Measurements from ENCODE around the gene TNFRSF1A.
A peak's percentile ranks its signal among the peaks of the same experiment; 100 is the strongest.
"Not testable (repeated sequence)": the region's sequence is repeated elsewhere in the genome, so short reads cannot be mapped to it uniquely, and the experiment has no call there.

TNFRSF1A gene

GRCh38 chr12:6313326-6313940, 28.4 kb downstream of the TNFRSF1A start:
- DNase-seq (ENCODE audit: extremely low spot score, insufficient read length, low read depth) (no peak), FAIRE-seq (no peak)

- FAIRE-seq (peak; percentile 97), DNase-seq (ENCODE audit: extremely low spot score, insufficient read length, low read depth) (no peak)
These were observed 29.1 kb downstream of the TNFRSF1A start for GRCh38 chr12:6312529-6313325.

GRCh38 chr12:6311822-6312528, 29.9 kb downstream of the TNFRSF1A start:
- FAIRE-seq (no peak), DNase-seq (ENCODE audit: extremely low spot score, insufficient read length, low read depth) (no peak)

- no peak for FAIRE-seq
- DNase-seq (ENCODE audit: extremely low spot score, insufficient read length, low read depth): no peak
These were observed 30.9 kb downstream of the TNFRSF1A start for GRCh38 chr12:6310771-6311610.

GRCh38 chr12:6307529-6307928, 34.3 kb downstream of the TNFRSF1A start:
- DNase-seq (ENCODE audit: extremely low spot score, insufficient read length, low read depth) (no peak), FAIRE-seq (no peak)

- FAIRE-seq: no peak
- DNase-seq (ENCODE audit: extremely low spot score, insufficient read length, low read depth): no peak
These were observed 35.2 kb downstream of the TNFRSF1A start for GRCh38 chr12:6306599-6307220.

GRCh38 chr12:6306151-6306550, 35.7 kb downstream of the TNFRSF1A start:
- DNase-seq (ENCODE audit: extremely low spot score, insufficient read length, low read depth): no peak
- no peak for FAIRE-seq

- DNase-seq (ENCODE audit: extremely low spot score, insufficient read length, low read depth) (no peak), FAIRE-seq (no peak)
These were observed 38.8 kb downstream of the TNFRSF1A start for GRCh38 chr12:6303071-6303470.

- FAIRE-seq (peak; percentile 41), DNase-seq (ENCODE audit: extremely low spot score, insufficient read length, low read depth) (no peak)
These were observed 39.3 kb downstream of the TNFRSF1A start for GRCh38 chr12:6302621-6303020.

GRCh38 chr12:6301721-6302120, 40.2 kb downstream of the TNFRSF1A start:
- DNase-seq (ENCODE audit: extremely low spot score, insufficient read length, low read depth) (no peak), FAIRE-seq (no peak)

GRCh38 chr12:6297170-6297569, 44.7 kb downstream of the TNFRSF1A start:
- FAIRE-seq (no peak), DNase-seq (ENCODE audit: extremely low spot score, insufficient read length, low read depth) (no peak)

GRCh38 chr12:6295094-6295811, 46.6 kb downstream of the TNFRSF1A start:
- DNase-seq (ENCODE audit: extremely low spot score, insufficient read length, low read depth): no peak
- FAIRE-seq: no peak

- DNase-seq (ENCODE audit: extremely low spot score, insufficient read length, low read depth) (no peak), FAIRE-seq (no peak)
These were observed 47.5 kb downstream of the TNFRSF1A start for GRCh38 chr12:6294156-6295093.

GRCh38 chr12:6292606-6293005, 49.3 kb downstream of the TNFRSF1A start:
- DNase-seq (ENCODE audit: extremely low spot score, insufficient read length, low read depth) (no peak), FAIRE-seq (no peak)

- not testable (repeated sequence) for DNase-seq (ENCODE audit: extremely low spot score, insufficient read length, low read depth); FAIRE-seq
These were observed 52.0 kb downstream of the TNFRSF1A start for GRCh38 chr12:6289906-6290305.

GRCh38 chr12:6289081-6289480, 52.8 kb downstream of the TNFRSF1A start:
- not testable (repeated sequence) for DNase-seq (ENCODE audit: extremely low spot score, insufficient read length, low read depth); FAIRE-seq

- FAIRE-seq (no peak), DNase-seq (ENCODE audit: extremely low spot score, insufficient read length, low read depth) (no peak)
These were observed 53.6 kb downstream of the TNFRSF1A start for GRCh38 chr12:6288235-6288634.

Data from GM18507 (cell line).